ENCODE measurements around the gene NFIA.

The NFIA gene

GRCh38 chr1:61299463-61299862 is 217.1 kb downstream of the NFIA start:
- no peak for DNase-seq (ENCODE audit: low spot score)

- DNase-seq (ENCODE audit: low spot score): no peak
Observed at GRCh38 chr1:61300899-61301298, 218.5 kb downstream of the NFIA start.

- DNase-seq (ENCODE audit: low spot score): no peak
Observed at GRCh38 chr1:61301824-61302657, 219.7 kb downstream of the NFIA start.

- no peak for DNase-seq (ENCODE audit: low spot score)
Observed at GRCh38 chr1:61307422-61308142, 225.2 kb downstream of the NFIA start.

GRCh38 chr1:61310057-61310456 is 227.7 kb downstream of the NFIA start:
- no peak for DNase-seq (ENCODE audit: low spot score)

GRCh38 chr1:61310538-61310937 is 228.2 kb downstream of the NFIA start:
- DNase-seq (ENCODE audit: low spot score): no peak

GRCh38 chr1:61313906-61314422 is 231.6 kb downstream of the NFIA start:
- no peak for DNase-seq (ENCODE audit: low spot score)

GRCh38 chr1:61315011-61315410 is 232.7 kb downstream of the NFIA start:
- no peak for DNase-seq (ENCODE audit: low spot score)

GRCh38 chr1:61316493-61316892 is 234.1 kb downstream of the NFIA start:
- DNase-seq (ENCODE audit: low spot score): no peak

GRCh38 chr1:61318319-61319125 is 236.2 kb downstream of the NFIA start:
- no peak for DNase-seq (ENCODE audit: low spot score)

- no peak for DNase-seq (ENCODE audit: low spot score)
Observed at GRCh38 chr1:61320575-61320974, 238.2 kb downstream of the NFIA start.

GRCh38 chr1:61322008-61322744 is 239.8 kb downstream of the NFIA start:
- no peak for DNase-seq (ENCODE audit: low spot score)

GRCh38 chr1:61322769-61323168 is 240.4 kb downstream of the NFIA start:
- no peak for DNase-seq (ENCODE audit: low spot score)

GRCh38 chr1:61323681-61324328 is 241.4 kb downstream of the NFIA start:
- no peak for DNase-seq (ENCODE audit: low spot score)

- DNase-seq (ENCODE audit: low spot score): no peak
Observed at GRCh38 chr1:61326713-61327112, 244.4 kb downstream of the NFIA start.

- DNase-seq (ENCODE audit: low spot score): no peak
Observed at GRCh38 chr1:61327436-61327835, 245.1 kb downstream of the NFIA start.

- DNase-seq (ENCODE audit: low spot score): no peak
Observed at GRCh38 chr1:61329556-61329955, 247.2 kb downstream of the NFIA start.

- no peak for DNase-seq (ENCODE audit: low spot score)
Observed at GRCh38 chr1:61330018-61330417, 247.7 kb downstream of the NFIA start.

- no peak for DNase-seq (ENCODE audit: low spot score)
Observed at GRCh38 chr1:61330571-61330970, 248.2 kb downstream of the NFIA start.

GRCh38 chr1:61332196-61332753 is 249.9 kb downstream of the NFIA start:
- DNase-seq (ENCODE audit: low spot score): no peak

- no peak for DNase-seq (ENCODE audit: low spot score)
Observed at GRCh38 chr1:61332796-61333195, 250.4 kb downstream of the NFIA start.

Measured in HuH-7.5 (cell line).